Measurements from ENCODE around the gene CDAN1.
A peak's percentile ranks its signal among the peaks of the same experiment; 100 is the strongest.
"Not testable (repeated sequence)": the region's sequence is repeated elsewhere in the genome, so short reads cannot be mapped to it uniquely, and the experiment has no call there.

The CDAN1 gene

GRCh38 chr15:42736793-42737528 lies at the start of gene CDAN1:
CDAN1 (minus strand) TSS chr15:42737128; CDS start chr15:42737102, 26 bp downstream.
- peaks cover 6% of the 10 kb centered on the region; the same call in 1 of the 2 replicates for H3K27me3 ChIP-seq (ENCODE audit: insufficient read depth, low read length)
- no peaks in the 10 kb centered on the region for H3K9me3 ChIP-seq (ENCODE audit: insufficient read depth, low read depth, low read length)
- no peak within 1 kb of the TSS for H3K27ac ChIP-seq (ENCODE audit: low read length)
- H3K4me3 ChIP-seq (ENCODE audit: low read length), result peak within 1 kb of the TSS; percentile 75
- H3K4me1 ChIP-seq (ENCODE audit: insufficient read depth, low read length), result peaks cover 5% of the 10 kb centered on the region; the same call in 1 of the 2 replicates
- peaks cover 33% of the 10 kb centered on the region for H3K36me3 ChIP-seq (ENCODE audit: insufficient read depth, low read depth, low read length)
- H3K9ac ChIP-seq (ENCODE audit: low read depth, low read length), result peak within 1 kb of the TSS; percentile 88

- Histone ChIP-seq H3K27ac (ENCODE audit: low read length) (no peak overlapping the region), H3K36me3 (ENCODE audit: insufficient read depth, low read depth, low read length) (peaks cover 11% of the 10 kb centered on the region)
Observed at GRCh38 chr15:42785569-42785968, 48.6 kb upstream of the CDAN1 start.

GRCh38 chr15:42784705-42785104 lies 47.8 kb upstream of the CDAN1 start:
- no peak overlapping the region for H3K4me3 ChIP-seq (ENCODE audit: low read length)
- H3K9ac ChIP-seq (ENCODE audit: low read depth, low read length), result no peak overlapping the region
- H3K27ac ChIP-seq (ENCODE audit: low read length), result no peak overlapping the region
- H3K36me3 ChIP-seq (ENCODE audit: insufficient read depth, low read depth, low read length), result peaks cover 11% of the 10 kb centered on the region
- H3K9me3 ChIP-seq (ENCODE audit: insufficient read depth, low read depth, low read length), result no peaks in the 10 kb centered on the region
- H3K27me3 ChIP-seq (ENCODE audit: insufficient read depth, low read length), result no peaks in the 10 kb centered on the region
- no peaks in the 10 kb centered on the region for H3K4me1 ChIP-seq (ENCODE audit: insufficient read depth, low read length)

More at GRCh38 chr15:42785569-42785968, 48.6 kb upstream of the CDAN1 start:
- H3K4me3 ChIP-seq (ENCODE audit: low read length), result no peak overlapping the region
- no peaks in the 10 kb centered on the region for H3K4me1 ChIP-seq (ENCODE audit: insufficient read depth, low read length)
- H3K9ac ChIP-seq (ENCODE audit: low read depth, low read length), result no peak overlapping the region
- H3K9me3 ChIP-seq (ENCODE audit: insufficient read depth, low read depth, low read length), result no peaks in the 10 kb centered on the region
- H3K27me3 ChIP-seq (ENCODE audit: insufficient read depth, low read length), result no peaks in the 10 kb centered on the region

GRCh38 chr15:42782716-42783115 lies 45.8 kb upstream of the CDAN1 start:
- H3K4me1 ChIP-seq (ENCODE audit: insufficient read depth, low read length), result no peaks in the 10 kb centered on the region
- H3K4me3 ChIP-seq (ENCODE audit: low read length), result no peak overlapping the region
- peaks cover 11% of the 10 kb centered on the region for H3K36me3 ChIP-seq (ENCODE audit: insufficient read depth, low read depth, low read length)
- H3K9me3 ChIP-seq (ENCODE audit: insufficient read depth, low read depth, low read length), result no peaks in the 10 kb centered on the region
- no peak overlapping the region for H3K9ac ChIP-seq (ENCODE audit: low read depth, low read length)
- no peak overlapping the region for H3K27ac ChIP-seq (ENCODE audit: low read length)
- no peaks in the 10 kb centered on the region for H3K27me3 ChIP-seq (ENCODE audit: insufficient read depth, low read length)

GRCh38 chr15:42775416-42775815 lies 38.5 kb upstream of the CDAN1 start:
- no peak overlapping the region for H3K27ac ChIP-seq (ENCODE audit: low read length)
- H3K27me3 ChIP-seq (ENCODE audit: insufficient read depth, low read length), result no peaks in the 10 kb centered on the region; the same call in 1 of the 2 replicates
- no peak overlapping the region for H3K4me3 ChIP-seq (ENCODE audit: low read length)
- no peaks in the 10 kb centered on the region for H3K4me1 ChIP-seq (ENCODE audit: insufficient read depth, low read length)
- H3K9ac ChIP-seq (ENCODE audit: low read depth, low read length), result no peak overlapping the region
- H3K36me3 ChIP-seq (ENCODE audit: insufficient read depth, low read depth, low read length), result peaks cover 8% of the 10 kb centered on the region; the same call in 1 of the 2 replicates
- H3K9me3 ChIP-seq (ENCODE audit: insufficient read depth, low read depth, low read length), result no peaks in the 10 kb centered on the region

- H3K9me3 ChIP-seq (ENCODE audit: insufficient read depth, low read depth, low read length), result no peaks in the 10 kb centered on the region
- H3K9ac ChIP-seq (ENCODE audit: low read depth, low read length), result no peak overlapping the region
- H3K4me1 ChIP-seq (ENCODE audit: insufficient read depth, low read length), result no peaks in the 10 kb centered on the region
- H3K36me3 ChIP-seq (ENCODE audit: insufficient read depth, low read depth, low read length), result peaks cover 8% of the 10 kb centered on the region; the same call in 1 of the 2 replicates
- H3K27me3 ChIP-seq (ENCODE audit: insufficient read depth, low read length), result no peaks in the 10 kb centered on the region; the same call in 1 of the 2 replicates
- H3K27ac ChIP-seq (ENCODE audit: low read length), result no peak overlapping the region
- no peak overlapping the region for H3K4me3 ChIP-seq (ENCODE audit: low read length)
Observed at GRCh38 chr15:42772901-42773300, 36.0 kb upstream of the CDAN1 start.

GRCh38 chr15:42772144-42772543 lies 35.2 kb upstream of the CDAN1 start:
- Histone ChIP-seq H3K4me3 (ENCODE audit: low read length) (no peak overlapping the region), H3K27ac (ENCODE audit: low read length) (no peak overlapping the region), H3K4me1 (ENCODE audit: insufficient read depth, low read length) (no peaks in the 10 kb centered on the region), H3K27me3 (ENCODE audit: insufficient read depth, low read length) (no peaks in the 10 kb centered on the region; the same call in 1 of the 2 replicates), H3K36me3 (ENCODE audit: insufficient read depth, low read depth, low read length) (peaks cover 8% of the 10 kb centered on the region; the same call in 1 of the 2 replicates), H3K9me3 (ENCODE audit: insufficient read depth, low read depth, low read length) (no peaks in the 10 kb centered on the region), H3K9ac (ENCODE audit: low read depth, low read length) (no peak overlapping the region)

- not testable (repeated sequence) for H3K27ac ChIP-seq (ENCODE audit: low read length); H3K4me3 ChIP-seq (ENCODE audit: low read length); H3K9me3 ChIP-seq (ENCODE audit: insufficient read depth, low read depth, low read length); H3K27me3 ChIP-seq (ENCODE audit: insufficient read depth, low read length); H3K9ac ChIP-seq (ENCODE audit: low read depth, low read length); H3K4me1 ChIP-seq (ENCODE audit: insufficient read depth, low read length); H3K36me3 ChIP-seq (ENCODE audit: insufficient read depth, low read depth, low read length)
Observed at GRCh38 chr15:42766109-42766508, 29.2 kb upstream of the CDAN1 start.

- H3K9ac ChIP-seq (ENCODE audit: low read depth, low read length); H3K36me3 ChIP-seq (ENCODE audit: insufficient read depth, low read depth, low read length); H3K4me1 ChIP-seq (ENCODE audit: insufficient read depth, low read length); H3K27ac ChIP-seq (ENCODE audit: low read length); H3K27me3 ChIP-seq (ENCODE audit: insufficient read depth, low read length): not testable (repeated sequence)
- Histone ChIP-seq H3K9me3 (ENCODE audit: insufficient read depth, low read depth, low read length) (peaks cover 10% of the 10 kb centered on the region), H3K4me3 (ENCODE audit: low read length) (0 out of 2 replicates have a peak overlapping the region, but pooled peaks have one; percentile 24)
Observed at GRCh38 chr15:42764154-42764731, 27.3 kb upstream of the CDAN1 start.

GRCh38 chr15:42761813-42762212 lies 24.9 kb upstream of the CDAN1 start:
- H3K27ac ChIP-seq (ENCODE audit: low read length); H3K36me3 ChIP-seq (ENCODE audit: insufficient read depth, low read depth, low read length); H3K27me3 ChIP-seq (ENCODE audit: insufficient read depth, low read length); H3K4me1 ChIP-seq (ENCODE audit: insufficient read depth, low read length); H3K4me3 ChIP-seq (ENCODE audit: low read length); H3K9ac ChIP-seq (ENCODE audit: low read depth, low read length): not testable (repeated sequence)
- H3K9me3 ChIP-seq (ENCODE audit: insufficient read depth, low read depth, low read length), result peaks cover 10% of the 10 kb centered on the region

- Histone ChIP-seq H3K9me3 (ENCODE audit: insufficient read depth, low read depth, low read length) (peaks cover 10% of the 10 kb centered on the region), H3K36me3 (ENCODE audit: insufficient read depth, low read depth, low read length) (no peaks in the 10 kb centered on the region), H3K9ac (ENCODE audit: low read depth, low read length) (no peak overlapping the region), H3K4me1 (ENCODE audit: insufficient read depth, low read length) (no peaks in the 10 kb centered on the region), H3K27ac (ENCODE audit: low read length) (no peak overlapping the region), H3K4me3 (ENCODE audit: low read length) (no peak overlapping the region), H3K27me3 (ENCODE audit: insufficient read depth, low read length) (no peaks in the 10 kb centered on the region)
Observed at GRCh38 chr15:42760759-42761158, 23.8 kb upstream of the CDAN1 start.

GRCh38 chr15:42759093-42759492 lies 22.2 kb upstream of the CDAN1 start:
- no peaks in the 10 kb centered on the region for H3K4me1 ChIP-seq (ENCODE audit: insufficient read depth, low read length)
- no peaks in the 10 kb centered on the region for H3K36me3 ChIP-seq (ENCODE audit: insufficient read depth, low read depth, low read length)
- H3K27ac ChIP-seq (ENCODE audit: low read length), result no peak overlapping the region
- H3K4me3 ChIP-seq (ENCODE audit: low read length), result no peak overlapping the region
- peaks cover 10% of the 10 kb centered on the region for H3K9me3 ChIP-seq (ENCODE audit: insufficient read depth, low read depth, low read length)
- no peak overlapping the region for H3K9ac ChIP-seq (ENCODE audit: low read depth, low read length)
- H3K27me3 ChIP-seq (ENCODE audit: insufficient read depth, low read length), result no peaks in the 10 kb centered on the region
